ENCODE results near the gene HLA-G.

GRCh38 chr6:29793796-29794195 lies 33.8 kb upstream of the HLA-G start:
- TF ChIP-seq, protein P1, sequence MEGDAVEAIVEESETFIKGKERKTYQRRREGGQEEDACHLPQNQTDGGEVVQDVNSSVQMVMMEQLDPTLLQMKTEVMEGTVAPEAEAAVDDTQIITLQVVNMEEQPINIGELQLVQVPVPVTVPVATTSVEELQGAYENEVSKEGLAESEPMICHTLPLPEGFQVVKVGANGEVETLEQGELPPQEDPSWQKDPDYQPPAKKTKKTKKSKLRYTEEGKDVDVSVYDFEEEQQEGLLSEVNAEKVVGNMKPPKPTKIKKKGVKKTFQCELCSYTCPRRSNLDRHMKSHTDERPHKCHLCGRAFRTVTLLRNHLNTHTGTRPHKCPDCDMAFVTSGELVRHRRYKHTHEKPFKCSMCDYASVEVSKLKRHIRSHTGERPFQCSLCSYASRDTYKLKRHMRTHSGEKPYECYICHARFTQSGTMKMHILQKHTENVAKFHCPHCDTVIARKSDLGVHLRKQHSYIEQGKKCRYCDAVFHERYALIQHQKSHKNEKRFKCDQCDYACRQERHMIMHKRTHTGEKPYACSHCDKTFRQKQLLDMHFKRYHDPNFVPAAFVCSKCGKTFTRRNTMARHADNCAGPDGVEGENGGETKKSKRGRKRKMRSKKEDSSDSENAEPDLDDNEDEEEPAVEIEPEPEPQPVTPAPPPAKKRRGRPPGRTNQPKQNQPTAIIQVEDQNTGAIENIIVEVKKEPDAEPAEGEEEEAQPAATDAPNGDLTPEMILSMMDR (IDR thresholded peaks at IDR 0.05): no peak
- TF ChIP-seq POLR2A (IDR thresholded peaks at IDR 0.05): no peak
